H1 (cell line): ENCODE data around the gene KIAA1671.

ENCODE experiments used
- JUND ChIP-seq: IDR thresholded peaks from 2 replicates; pipeline ENCODE4 v1.6.1; 2011; ENCODE audit warnings: mild to moderate bottlenecking, improper control_type of control experiment, low read length
- KDM4A ChIP-seq: IDR thresholded peaks from one replicate; pipeline ENCODE4 v1.7.1; 2012; ENCODE audit warnings: low read depth, mild to moderate bottlenecking, moderate library complexity, low read length, inconsistent platforms; ENCODE audit not compliant: severe bottlenecking
- POLR2A ChIP-seq, 2 experiments: IDR thresholded peaks; 1 replicate in 1 of 2; 2 replicates in 1 of 2; pipeline ENCODE4 v1.6.1; 2011; ENCODE audit warnings: low read depth in 2 of 2, low read length in 2 of 2, mild to moderate bottlenecking in 2 of 2; ENCODE audit errors: control extremely low read depth in 1 of 2
- RAD21 ChIP-seq, 2 experiments: IDR thresholded peaks in 1 of 2; conservative IDR thresholded peaks in 1 of 2; 2 replicates each; pipeline ENCODE4 v1.6.1; 2011; ENCODE audit warnings: low read depth in 2 of 2, low read length in 2 of 2, improper control_type of control experiment in 1 of 2, inconsistent platforms in 1 of 2, mild to moderate bottlenecking in 1 of 2, moderate library complexity in 1 of 2
- SIX5 ChIP-seq: IDR thresholded peaks from 2 replicates; pipeline ENCODE4 v1.6.1; 2011; ENCODE audit warnings: mild to moderate bottlenecking, low read depth, low read length
- SP1 ChIP-seq: IDR thresholded peaks from 2 replicates; pipeline ENCODE4 v1.6.1; 2011; ENCODE audit warnings: low read depth, low read length
- TEAD4 ChIP-seq: IDR thresholded peaks from 2 replicates; pipeline ENCODE4 v1.6.1; 2012; ENCODE audit warnings: low read depth, low read length, inconsistent platforms, mixed read lengths
- YY1 ChIP-seq: IDR thresholded peaks from 2 replicates; pipeline ENCODE4 v1.6.1; 2011; ENCODE audit warnings: low read depth, mild to moderate bottlenecking, low read length
- TF ChIP-seq, protein P1 (sequence below), 3 experiments: IDR thresholded peaks; 1 replicate in 2 of 3; 2 replicates in 1 of 3; pipeline versions ENCODE4 v1.5.1 to v1.6.1; 2011; ENCODE audit warnings: low read length in 3 of 3, mild to moderate bottlenecking in 3 of 3, inconsistent platforms in 2 of 3, low read depth in 1 of 3, moderate library complexity in 1 of 3; ENCODE audit not compliant: insufficient read depth in 1 of 3; ENCODE audit errors: control extremely low read depth in 1 of 3
- TF ChIP-seq, protein P2 (sequence below): IDR thresholded peaks from 2 replicates; pipeline ENCODE4 v1.6.1; 2012; ENCODE audit warnings: inconsistent platforms
- TF ChIP-seq, protein P3 (sequence below): IDR thresholded peaks from 2 replicates; pipeline ENCODE4 v1.6.1; 2011; ENCODE audit warnings: low read depth, mild to moderate bottlenecking, low read length; ENCODE audit not compliant: insufficient read depth

DNA sequence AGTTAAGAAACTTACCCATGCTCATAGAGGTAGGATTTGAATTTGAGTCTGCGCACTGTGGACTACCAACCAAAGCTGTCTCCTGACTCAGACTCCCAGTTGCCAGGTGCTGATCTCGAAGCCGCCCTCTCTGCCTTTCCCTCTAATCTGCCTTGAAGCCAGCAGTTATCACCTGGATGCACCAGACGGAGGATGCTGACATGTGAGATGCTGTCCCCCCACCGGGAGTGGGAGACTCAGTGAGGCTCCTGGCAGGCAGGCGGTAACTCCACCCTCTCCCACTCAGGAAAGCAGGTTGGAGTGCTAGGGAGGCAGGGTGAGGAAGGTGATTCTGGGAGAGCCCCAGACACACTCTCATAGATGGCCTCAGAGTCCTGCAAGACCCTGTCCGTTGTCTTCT, 40.4 kb downstream of the KIAA1671 start:
- TF ChIP-seq, protein P1, sequence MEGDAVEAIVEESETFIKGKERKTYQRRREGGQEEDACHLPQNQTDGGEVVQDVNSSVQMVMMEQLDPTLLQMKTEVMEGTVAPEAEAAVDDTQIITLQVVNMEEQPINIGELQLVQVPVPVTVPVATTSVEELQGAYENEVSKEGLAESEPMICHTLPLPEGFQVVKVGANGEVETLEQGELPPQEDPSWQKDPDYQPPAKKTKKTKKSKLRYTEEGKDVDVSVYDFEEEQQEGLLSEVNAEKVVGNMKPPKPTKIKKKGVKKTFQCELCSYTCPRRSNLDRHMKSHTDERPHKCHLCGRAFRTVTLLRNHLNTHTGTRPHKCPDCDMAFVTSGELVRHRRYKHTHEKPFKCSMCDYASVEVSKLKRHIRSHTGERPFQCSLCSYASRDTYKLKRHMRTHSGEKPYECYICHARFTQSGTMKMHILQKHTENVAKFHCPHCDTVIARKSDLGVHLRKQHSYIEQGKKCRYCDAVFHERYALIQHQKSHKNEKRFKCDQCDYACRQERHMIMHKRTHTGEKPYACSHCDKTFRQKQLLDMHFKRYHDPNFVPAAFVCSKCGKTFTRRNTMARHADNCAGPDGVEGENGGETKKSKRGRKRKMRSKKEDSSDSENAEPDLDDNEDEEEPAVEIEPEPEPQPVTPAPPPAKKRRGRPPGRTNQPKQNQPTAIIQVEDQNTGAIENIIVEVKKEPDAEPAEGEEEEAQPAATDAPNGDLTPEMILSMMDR (IDR thresholded peaks at IDR 0.05; ENCODE audit: control extremely low read depth in 1 of 3, insufficient read depth in 1 of 3, low read depth in 1 of 3, low read length in 3 of 3), result no peak
- TF ChIP-seq POLR2A (IDR thresholded peaks at IDR 0.05; ENCODE audit: control extremely low read depth in 1 of 2, low read depth in 2 of 2, low read length in 2 of 2), result no peak
- TF ChIP-seq SP1, result no peak
- no peak for TF ChIP-seq SIX5
- no peak for TF ChIP-seq YY1
- TF ChIP-seq KDM4A, result no peak
- TF ChIP-seq TEAD4, result no peak
- TF ChIP-seq, protein P2, sequence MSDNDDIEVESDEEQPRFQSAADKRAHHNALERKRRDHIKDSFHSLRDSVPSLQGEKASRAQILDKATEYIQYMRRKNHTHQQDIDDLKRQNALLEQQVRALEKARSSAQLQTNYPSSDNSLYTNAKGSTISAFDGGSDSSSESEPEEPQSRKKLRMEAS, result no peak
- TF ChIP-seq JUND, result no peak
- TF ChIP-seq, protein P3, sequence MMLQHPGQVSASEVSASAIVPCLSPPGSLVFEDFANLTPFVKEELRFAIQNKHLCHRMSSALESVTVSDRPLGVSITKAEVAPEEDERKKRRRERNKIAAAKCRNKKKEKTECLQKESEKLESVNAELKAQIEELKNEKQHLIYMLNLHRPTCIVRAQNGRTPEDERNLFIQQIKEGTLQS, result no peak
- no peak for TF ChIP-seq RAD21 (IDR thresholded peaks at IDR 0.05 in 1 of 2, conservative IDR thresholded peaks at IDR 0.05 in 1 of 2; ENCODE audit: low read depth in 2 of 2, low read length in 2 of 2)
